ENCODE measurements around the gene KCNIP4. TPM values are rescaled to one million over a fixed set of nuclear protein-coding genes. Genes with fewer than 3 reads are reported as not detected.
A peak's percentile ranks its signal among the peaks of the same experiment; 100 is the strongest.
"Not testable (repeated sequence)": the region's sequence is repeated elsewhere in the genome, so short reads cannot be mapped to it uniquely, and the experiment has no call there.

Gene KCNIP4
- polyA plus RNA-seq, 4 donors = 1.3 to 3.7 TPM; not detected in 2

DNA sequence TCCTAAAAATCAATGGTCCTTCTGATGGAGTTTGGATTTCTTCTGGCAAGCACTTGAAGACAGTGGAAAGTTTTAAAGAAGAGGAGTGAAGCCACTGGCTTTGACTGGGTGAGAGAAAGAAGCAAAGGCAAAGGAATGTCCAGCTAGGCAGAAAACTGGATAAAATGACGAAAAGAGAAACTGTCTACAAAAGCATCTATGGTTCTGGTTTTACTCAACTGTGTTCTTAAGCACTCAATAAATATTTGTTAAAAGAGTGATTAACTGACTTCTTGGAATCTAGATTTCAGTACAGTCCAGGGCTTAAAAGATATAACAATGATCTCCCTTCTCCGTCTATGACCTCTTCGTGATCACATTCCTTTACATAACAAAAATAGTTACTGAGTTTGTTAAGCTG is 1195.9 kb downstream of the KCNIP4 start:
- H3K36me3 ChIP-seq (ENCODE audit: control insufficient read depth in 3 of 3, insufficient read depth in 2 of 3, low read depth in 1 of 3, low read length in 3 of 3) = no peaks in the 10 kb centered on the region
- DNase-seq = no peak
- no peak for FAIRE-seq
- 85 to 94% (median 93%) methylated on average over 3 of the region's 3 CpGs for WGBS, 3 donors
- H3K27me3 ChIP-seq (ENCODE audit: control insufficient read depth in 3 of 3, insufficient read depth in 3 of 3, low read length in 3 of 3) = no peaks in the 10 kb centered on the region
- H3K4me3 ChIP-seq (ENCODE audit: low read depth in 1 of 3, low read length in 3 of 3) = no peak overlapping the region
- H3K27ac ChIP-seq (ENCODE audit: low read depth in 1 of 3, low read length in 2 of 3) = no peak overlapping the region
- no peaks in the 10 kb centered on the region for H3K4me1 ChIP-seq (ENCODE audit: control insufficient read depth in 3 of 3, insufficient read depth in 2 of 3, low read depth in 1 of 3, low read length in 2 of 3)
- no peaks in the 10 kb centered on the region for H3K9me3 ChIP-seq (ENCODE audit: control insufficient read depth in 2 of 2, insufficient read depth in 1 of 2, low read depth in 1 of 2, low read length in 1 of 2)

DNA sequence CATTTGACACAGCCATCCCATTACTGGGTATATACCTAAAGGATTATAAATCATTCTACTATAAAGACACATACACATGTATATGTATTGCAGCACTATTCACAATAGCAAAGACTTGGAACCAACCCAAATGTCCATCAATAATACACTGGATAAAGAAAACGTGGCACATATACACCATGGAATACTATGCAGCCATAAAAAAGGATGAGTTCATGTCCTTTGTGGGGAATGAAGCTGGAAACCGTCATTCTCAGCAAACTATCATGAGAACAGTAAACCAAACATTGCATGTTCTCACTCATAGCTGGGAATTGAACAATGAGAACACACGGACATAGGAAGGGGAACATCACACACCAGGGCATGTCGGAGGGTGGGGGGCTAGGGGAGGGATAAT is 1202.6 kb downstream of the KCNIP4 start:
- H3K27me3 ChIP-seq (ENCODE audit: control insufficient read depth in 3 of 3, insufficient read depth in 3 of 3, low read length in 3 of 3); DNase-seq; H3K4me3 ChIP-seq (ENCODE audit: low read depth in 1 of 3, low read length in 3 of 3); H3K36me3 ChIP-seq (ENCODE audit: control insufficient read depth in 3 of 3, insufficient read depth in 2 of 3, low read depth in 1 of 3, low read length in 3 of 3); H3K27ac ChIP-seq (ENCODE audit: low read depth in 1 of 3, low read length in 2 of 3); FAIRE-seq; H3K4me1 ChIP-seq (ENCODE audit: control insufficient read depth in 3 of 3, insufficient read depth in 2 of 3, low read depth in 1 of 3, low read length in 2 of 3); H3K9me3 ChIP-seq (ENCODE audit: control insufficient read depth in 2 of 2, insufficient read depth in 1 of 2, low read depth in 1 of 2, low read length in 1 of 2): not testable (repeated sequence)
- WGBS, 3 donors = 89 to 93% (median 93%) methylated on average over 4 of the region's 4 CpGs

DNA sequence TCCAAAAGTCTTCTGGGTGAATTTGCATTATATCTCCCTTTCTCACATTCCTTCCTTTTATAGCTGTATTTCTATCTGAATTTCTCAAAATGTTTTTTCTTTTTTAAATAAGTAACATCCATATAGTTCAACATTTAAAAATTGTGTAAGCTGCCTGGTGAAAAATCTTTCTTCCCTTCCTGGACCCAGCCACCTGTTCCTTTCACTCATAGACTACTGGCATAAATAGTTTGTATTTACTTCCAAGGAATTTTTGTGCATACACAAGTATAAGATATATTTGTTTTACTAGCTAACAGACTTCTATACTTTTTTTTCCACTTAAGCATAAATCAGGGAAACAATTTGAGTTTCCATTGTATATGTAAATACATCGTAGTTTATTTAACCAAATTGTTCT is 1212.6 kb downstream of the KCNIP4 start:
- 96 to 98% (median 98%) methylated on average over 1 of the region's 1 CpG for WGBS, 3 donors
- Histone ChIP-seq H3K4me1 (ENCODE audit: control insufficient read depth in 3 of 3, insufficient read depth in 2 of 3, low read depth in 1 of 3, low read length in 2 of 3) (no peaks in the 10 kb centered on the region), H3K9me3 (ENCODE audit: control insufficient read depth in 2 of 2, insufficient read depth in 1 of 2, low read depth in 1 of 2, low read length in 1 of 2) (peaks cover 0 to 41% of the 10 kb centered on the region in 2 donors), H3K36me3 (ENCODE audit: control insufficient read depth in 3 of 3, insufficient read depth in 2 of 3, low read depth in 1 of 3, low read length in 3 of 3) (peaks cover 3 to 27% (median 10%) of the 10 kb centered on the region in 3 donors), H3K4me3 (ENCODE audit: low read depth in 1 of 3, low read length in 3 of 3) (no peak overlapping the region), H3K27ac (ENCODE audit: low read depth in 1 of 3, low read length in 2 of 3) (no peak overlapping the region), H3K27me3 (ENCODE audit: control insufficient read depth in 3 of 3, insufficient read depth in 3 of 3, low read length in 3 of 3) (no peaks in the 10 kb centered on the region)
- DNase-seq (no peak), FAIRE-seq (no peak)

DNA sequence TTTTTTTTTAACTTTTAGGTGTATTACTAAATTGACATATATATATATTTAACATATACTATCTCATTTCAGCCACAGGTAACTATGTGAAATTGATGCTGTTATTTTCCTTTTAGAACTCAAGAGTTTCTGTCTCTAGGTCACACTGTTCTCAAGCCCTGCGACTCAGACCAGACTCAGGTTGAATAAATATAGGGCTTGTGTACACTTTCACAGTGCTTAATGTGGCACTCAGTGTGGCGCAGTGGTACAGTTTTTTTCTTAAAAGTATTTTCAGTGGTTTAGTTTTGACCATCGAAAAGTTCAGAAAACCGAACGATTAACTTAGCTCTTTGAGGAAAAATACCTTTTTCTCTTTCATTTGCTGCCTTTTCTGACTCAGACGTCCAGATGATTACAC is 1223.7 kb downstream of the KCNIP4 start:
- H3K4me1 ChIP-seq (ENCODE audit: control insufficient read depth in 3 of 3, insufficient read depth in 2 of 3, low read depth in 1 of 3, low read length in 2 of 3) = no peaks in the 10 kb centered on the region
- H3K27ac ChIP-seq (ENCODE audit: low read depth in 1 of 3, low read length in 2 of 3) = no peak overlapping the region
- FAIRE-seq (no peak), DNase-seq (no peak)
- H3K9me3 ChIP-seq (ENCODE audit: control insufficient read depth in 2 of 2, insufficient read depth in 1 of 2, low read depth in 1 of 2, low read length in 1 of 2) = peaks cover 0 to 17% of the 10 kb centered on the region in 2 donors
- no peaks in the 10 kb centered on the region for H3K27me3 ChIP-seq (ENCODE audit: control insufficient read depth in 3 of 3, insufficient read depth in 3 of 3, low read length in 3 of 3)
- H3K4me3 ChIP-seq (ENCODE audit: low read depth in 1 of 3, low read length in 3 of 3) = no peak overlapping the region
- 63 to 95% (median 83%) methylated on average over 6 of the region's 6 CpGs for WGBS, 3 donors
- H3K36me3 ChIP-seq (ENCODE audit: control insufficient read depth in 3 of 3, insufficient read depth in 2 of 3, low read depth in 1 of 3, low read length in 3 of 3) = peaks cover 7 to 19% (median 13%) of the 10 kb centered on the region in 3 donors

DNA sequence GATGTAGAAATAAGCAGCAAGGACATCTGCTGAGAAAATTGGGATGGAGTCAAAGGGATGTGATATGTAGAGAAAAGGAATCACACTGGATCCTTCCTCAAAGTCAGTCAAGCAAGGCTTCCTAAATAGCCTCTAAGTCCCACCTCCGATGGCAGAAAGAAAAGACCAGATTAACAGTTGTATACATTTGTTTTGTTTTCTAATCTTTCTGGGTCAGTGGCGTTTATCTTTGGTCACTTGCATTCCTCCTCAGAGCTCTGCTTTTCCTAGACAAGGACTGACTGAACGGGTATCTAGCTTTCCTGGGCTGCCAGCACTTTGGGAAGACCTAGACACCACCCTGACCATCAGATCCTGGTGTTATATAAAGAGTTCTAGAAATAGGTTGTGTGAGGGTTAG is 1225.1 kb downstream of the KCNIP4 start:
- 84 to 94% (median 92%) methylated on average over 3 of the region's 3 CpGs for WGBS, 3 donors
- no peak for FAIRE-seq
- H3K4me3 ChIP-seq (ENCODE audit: low read depth in 1 of 3, low read length in 3 of 3) = no peak overlapping the region

DNA sequence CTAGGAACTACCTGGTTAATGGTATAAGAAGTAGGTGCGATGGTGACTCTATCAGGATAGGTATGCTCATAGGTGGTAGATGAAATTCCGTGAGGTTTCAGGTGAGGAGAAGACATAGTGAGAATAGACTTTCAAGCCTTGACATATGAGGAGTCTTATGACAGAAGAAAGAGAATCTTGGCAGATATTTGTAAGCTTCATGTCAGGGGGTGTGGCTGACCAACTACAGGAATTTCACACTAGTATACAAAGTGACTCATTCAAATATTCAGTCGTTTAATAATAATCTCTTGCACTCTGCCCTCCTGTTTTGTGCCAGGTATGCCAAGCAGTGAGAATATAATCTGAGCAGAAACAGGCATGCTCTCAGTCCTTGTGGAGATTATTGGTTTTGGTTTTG is 1225.6 kb downstream of the KCNIP4 start:
- Histone ChIP-seq H3K27ac (ENCODE audit: low read depth in 1 of 3, low read length in 2 of 3) (no peak overlapping the region), H3K27me3 (ENCODE audit: control insufficient read depth in 3 of 3, insufficient read depth in 3 of 3, low read length in 3 of 3) (no peaks in the 10 kb centered on the region), H3K4me3 (ENCODE audit: low read depth in 1 of 3, low read length in 3 of 3) (no peak overlapping the region), H3K36me3 (ENCODE audit: control insufficient read depth in 3 of 3, insufficient read depth in 2 of 3, low read depth in 1 of 3, low read length in 3 of 3) (peaks cover 7 to 19% (median 11%) of the 10 kb centered on the region in 3 donors), H3K9me3 (ENCODE audit: control insufficient read depth in 2 of 2, insufficient read depth in 1 of 2, low read depth in 1 of 2, low read length in 1 of 2) (peaks cover 0 to 17% of the 10 kb centered on the region in 2 donors), H3K4me1 (ENCODE audit: control insufficient read depth in 3 of 3, insufficient read depth in 2 of 3, low read depth in 1 of 3, low read length in 2 of 3) (no peaks in the 10 kb centered on the region)
- DNase-seq = peak in 1 of 2 donors; percentile 35
- 44 to 67% (median 47%) methylated on average over 3 of the region's 3 CpGs for WGBS, 3 donors
- no peak for FAIRE-seq

More for the DNA sequence above, 1225.1 kb downstream of the KCNIP4 start:
- Histone ChIP-seq H3K36me3 (ENCODE audit: control insufficient read depth in 3 of 3, insufficient read depth in 2 of 3, low read depth in 1 of 3, low read length in 3 of 3) (peaks cover 7 to 19% (median 13%) of the 10 kb centered on the region in 3 donors), H3K27ac (ENCODE audit: low read depth in 1 of 3, low read length in 2 of 3) (no peak overlapping the region), H3K27me3 (ENCODE audit: control insufficient read depth in 3 of 3, insufficient read depth in 3 of 3, low read length in 3 of 3) (no peaks in the 10 kb centered on the region), H3K9me3 (ENCODE audit: control insufficient read depth in 2 of 2, insufficient read depth in 1 of 2, low read depth in 1 of 2, low read length in 1 of 2) (peaks cover 0 to 17% of the 10 kb centered on the region in 2 donors), H3K4me1 (ENCODE audit: control insufficient read depth in 3 of 3, insufficient read depth in 2 of 3, low read depth in 1 of 3, low read length in 2 of 3) (no peaks in the 10 kb centered on the region)
- DNase-seq = no peak

DNA sequence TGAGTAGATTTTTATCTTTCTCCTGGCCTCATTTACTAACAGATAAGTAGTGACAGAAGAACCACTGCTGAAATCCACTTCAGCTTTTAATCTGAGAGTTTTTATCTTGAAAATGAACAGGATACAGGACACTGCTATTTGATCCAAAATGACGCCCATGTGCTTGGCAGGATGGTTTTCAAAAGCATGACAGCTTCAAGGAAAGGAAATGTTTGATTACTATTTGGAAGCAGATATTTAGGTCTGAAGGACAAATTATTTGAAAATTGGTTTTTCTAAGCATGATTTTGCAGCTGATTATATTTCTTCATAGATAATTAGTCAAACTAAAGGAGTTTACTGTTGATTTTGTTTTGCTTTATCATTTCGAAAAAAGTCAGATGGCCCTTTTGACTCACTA is 1237.2 kb downstream of the KCNIP4 start:
- H3K27me3 ChIP-seq (ENCODE audit: control insufficient read depth in 3 of 3, insufficient read depth in 3 of 3, low read length in 3 of 3) = no peaks in the 10 kb centered on the region
- H3K4me3 ChIP-seq (ENCODE audit: low read depth in 1 of 3, low read length in 3 of 3) = no peak overlapping the region
- peaks cover 0 to 12% (median 6%) of the 10 kb centered on the region in 3 donors for H3K36me3 ChIP-seq (ENCODE audit: control insufficient read depth in 3 of 3, insufficient read depth in 2 of 3, low read depth in 1 of 3, low read length in 3 of 3)
- 94 to 97% (median 95%) methylated on average over 2 of the region's 2 CpGs for whole genome bisulfite sequencing, 3 donors
- FAIRE-seq (no peak), DNase-seq (no peak)
- peaks cover 0 to 3% of the 10 kb centered on the region in 2 donors for H3K9me3 ChIP-seq (ENCODE audit: control insufficient read depth in 2 of 2, insufficient read depth in 1 of 2, low read depth in 1 of 2, low read length in 1 of 2)
- H3K4me1 ChIP-seq (ENCODE audit: control insufficient read depth in 3 of 3, insufficient read depth in 2 of 3, low read depth in 1 of 3, low read length in 2 of 3) = no peaks in the 10 kb centered on the region
- no peak overlapping the region for H3K27ac ChIP-seq (ENCODE audit: low read depth in 1 of 3, low read length in 2 of 3)

DNA sequence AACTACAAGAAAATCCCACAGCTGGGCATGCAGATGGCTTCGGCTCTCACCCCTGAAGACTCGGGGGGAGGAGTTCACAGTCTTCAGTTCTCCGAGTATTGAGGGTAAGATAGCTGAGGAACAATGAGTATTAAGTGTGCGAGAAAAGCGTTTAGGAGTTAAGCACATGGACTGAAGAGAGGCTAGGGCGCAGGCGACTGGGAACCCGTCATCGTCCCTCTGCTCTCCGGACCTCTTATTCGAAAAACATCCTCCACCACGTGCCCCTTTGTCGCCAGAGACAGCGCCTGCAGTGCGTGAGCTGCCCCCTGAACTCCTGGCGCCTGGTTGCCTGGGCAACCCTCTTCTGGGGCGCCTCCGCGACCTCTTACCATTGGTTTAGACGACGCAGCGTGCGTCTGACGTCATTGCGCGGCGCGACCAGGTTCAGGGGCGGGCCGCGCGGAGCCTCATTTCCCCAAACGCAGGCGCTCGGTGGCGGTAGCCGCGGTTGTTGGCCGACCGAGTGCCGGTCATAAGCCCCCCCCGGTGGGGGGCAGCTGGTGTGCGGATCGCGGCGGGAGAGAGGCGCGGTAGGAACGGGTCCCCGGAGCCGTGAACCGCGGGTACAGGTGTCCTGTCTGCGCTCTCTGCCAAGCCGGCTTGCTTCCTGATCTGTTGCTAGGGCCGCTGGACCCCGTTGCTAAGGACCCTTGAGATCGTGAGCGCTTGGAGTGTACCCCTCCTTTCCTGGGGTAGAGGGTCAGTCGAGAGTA is 1248.4 kb downstream of the KCNIP4 start, which contains the start of gene PACRGL:
Gene PACRGL, plus strand, starts transcription at position 452 of the 755 bp plus-strand sequence. CDS start 4,024 bp downstream, outside the sequence.
- H3K4me1 ChIP-seq (ENCODE audit: control insufficient read depth in 3 of 3, insufficient read depth in 2 of 3, low read depth in 1 of 3, low read length in 2 of 3) = peaks cover 0 to 9% (median 7%) of the 10 kb centered on the region in 3 donors
- no peaks in the 10 kb centered on the region for H3K9me3 ChIP-seq (ENCODE audit: control insufficient read depth in 2 of 2, insufficient read depth in 1 of 2, low read depth in 1 of 2, low read length in 1 of 2)
- no peaks in the 10 kb centered on the region for H3K27me3 ChIP-seq (ENCODE audit: control insufficient read depth in 3 of 3, insufficient read depth in 3 of 3, low read length in 3 of 3)
- FAIRE-seq (no peak), DNase-seq (peak; percentile 91 to 98)
- peak within 1 kb of the TSS; percentile 77 to 82 (median 81) for H3K4me3 ChIP-seq (ENCODE audit: low read depth in 1 of 3, low read length in 3 of 3)
- WGBS, 3 donors = 0% methylated on average over 59 to 60 of the region's 60 CpGs
- peaks cover 0 to 3% (median under 1%) of the 10 kb centered on the region in 3 donors for H3K36me3 ChIP-seq (ENCODE audit: control insufficient read depth in 3 of 3, insufficient read depth in 2 of 3, low read depth in 1 of 3, low read length in 3 of 3)
- H3K27ac ChIP-seq (ENCODE audit: low read depth in 1 of 3, low read length in 2 of 3) = peak within 1 kb of the TSS in 2 of 3 donors; percentile 62 to 76
